Measurements from ENCODE around the gene ACOT8. TPM values are rescaled to one million over a fixed set of nuclear protein-coding genes. Genes with fewer than 3 reads are reported as not detected.
"Not testable (repeated sequence)": the region's sequence is repeated elsewhere in the genome, so short reads cannot be mapped to it uniquely, and the experiment has no call there.

Gene ACOT8
- total RNA-seq, 1 donor = 13.9 TPM

GRCh38 chr20:45892049-45892825 is 35.0 kb upstream of the ACOT8 start:
- H3K9me3 ChIP-seq (ENCODE audit: low read depth, low read length) = no peaks in the 10 kb centered on the region
- H3K27me3 ChIP-seq (ENCODE audit: insufficient read depth, low read length) = no peaks in the 10 kb centered on the region
- peaks cover 37% of the 10 kb centered on the region for H3K4me1 ChIP-seq (ENCODE audit: insufficient read depth, low read length)
- H3K4me3 ChIP-seq (ENCODE audit: low read length) = peak overlapping the region; percentile 71

GRCh38 chr20:45890985-45891983 is 34.1 kb upstream of the ACOT8 start, which contains the start of the genes CTSA and NEURL2:
TSS of gene CTSA (plus strand) at chr20:45891335. CDS start at chr20:45891569, 234 bp downstream.
TSS of gene NEURL2 (minus strand) at chr20:45891208. CDS start at chr20:45890991, 217 bp downstream.
- peaks cover 37% of the 10 kb centered on the region for H3K4me1 ChIP-seq (ENCODE audit: insufficient read depth, low read length)
- no peaks in the 10 kb centered on the region for H3K9me3 ChIP-seq (ENCODE audit: low read depth, low read length)
- peak within 1 kb of the TSS; percentile 71 for H3K4me3 ChIP-seq (ENCODE audit: low read length)
- H3K27me3 ChIP-seq (ENCODE audit: insufficient read depth, low read length) = no peaks in the 10 kb centered on the region

GRCh38 chr20:45890077-45890984 is 33.1 kb upstream of the ACOT8 start:
- peak overlapping the region; percentile 71 for H3K4me3 ChIP-seq (ENCODE audit: low read length)
- H3K4me1 ChIP-seq (ENCODE audit: insufficient read depth, low read length) = peaks cover 38% of the 10 kb centered on the region
- no peaks in the 10 kb centered on the region for H3K9me3 ChIP-seq (ENCODE audit: low read depth, low read length)
- H3K27me3 ChIP-seq (ENCODE audit: insufficient read depth, low read length) = no peaks in the 10 kb centered on the region

- peaks cover 52% of the 10 kb centered on the region for H3K4me1 ChIP-seq (ENCODE audit: insufficient read depth, low read length)
- H3K9me3 ChIP-seq (ENCODE audit: low read depth, low read length) = no peaks in the 10 kb centered on the region
- no peaks in the 10 kb centered on the region for H3K27me3 ChIP-seq (ENCODE audit: insufficient read depth, low read length)
- H3K4me3 ChIP-seq (ENCODE audit: low read length) = no peak overlapping the region
Measured at GRCh38 chr20:45888681-45889080, 31.5 kb upstream of the ACOT8 start.

GRCh38 chr20:45887346-45887715 is 30.1 kb upstream of the ACOT8 start, which contains the start of gene SPATA25:
TSS of gene SPATA25 (minus strand) at chr20:45887622. CDS start at chr20:45887590, 32 bp downstream.
- H3K4me1 ChIP-seq (ENCODE audit: insufficient read depth, low read length) = peaks cover 41% of the 10 kb centered on the region
- no peaks in the 10 kb centered on the region for H3K27me3 ChIP-seq (ENCODE audit: insufficient read depth, low read length)
- no peak within 1 kb of the TSS for H3K4me3 ChIP-seq (ENCODE audit: low read length)
- H3K9me3 ChIP-seq (ENCODE audit: low read depth, low read length) = no peaks in the 10 kb centered on the region

GRCh38 chr20:45886590-45887345 is 29.6 kb upstream of the ACOT8 start:
- H3K9me3 ChIP-seq (ENCODE audit: low read depth, low read length) = no peaks in the 10 kb centered on the region
- peaks cover 40% of the 10 kb centered on the region for H3K4me1 ChIP-seq (ENCODE audit: insufficient read depth, low read length)
- H3K4me3 ChIP-seq (ENCODE audit: low read length) = no peak overlapping the region
- no peaks in the 10 kb centered on the region for H3K27me3 ChIP-seq (ENCODE audit: insufficient read depth, low read length)

- no peak overlapping the region for H3K4me3 ChIP-seq (ENCODE audit: low read length)
- no peaks in the 10 kb centered on the region for H3K27me3 ChIP-seq (ENCODE audit: insufficient read depth, low read length)
- H3K4me1 ChIP-seq (ENCODE audit: insufficient read depth, low read length) = peaks cover 38% of the 10 kb centered on the region
- H3K9me3 ChIP-seq (ENCODE audit: low read depth, low read length) = no peaks in the 10 kb centered on the region
Measured at GRCh38 chr20:45883100-45883469, 25.9 kb upstream of the ACOT8 start.

GRCh38 chr20:45882469-45883099 is 25.4 kb upstream of the ACOT8 start:
- H3K4me3 ChIP-seq (ENCODE audit: low read length) = no peak overlapping the region
- H3K4me1 ChIP-seq (ENCODE audit: insufficient read depth, low read length) = peaks cover 38% of the 10 kb centered on the region
- H3K9me3 ChIP-seq (ENCODE audit: low read depth, low read length) = no peaks in the 10 kb centered on the region
- no peaks in the 10 kb centered on the region for H3K27me3 ChIP-seq (ENCODE audit: insufficient read depth, low read length)

- Histone ChIP-seq H3K27me3 (ENCODE audit: insufficient read depth, low read length) (no peaks in the 10 kb centered on the region), H3K4me3 (ENCODE audit: low read length) (peak within 1 kb of the TSS; percentile 64), H3K9me3 (ENCODE audit: low read depth, low read length) (no peaks in the 10 kb centered on the region), H3K4me1 (ENCODE audit: insufficient read depth, low read length) (peaks cover 38% of the 10 kb centered on the region)
Measured at GRCh38 chr20:45880988-45881788, 24.0 kb upstream of the ACOT8 start, which contains the start of gene ZSWIM1. TSS of gene ZSWIM1 (plus strand) at chr20:45881227. CDS start at chr20:45882593, 1,366 bp downstream.

GRCh38 chr20:45878076-45878761 is 21.0 kb upstream of the ACOT8 start:
- H3K9me3 ChIP-seq (ENCODE audit: low read depth, low read length) = no peaks in the 10 kb centered on the region
- H3K4me1 ChIP-seq (ENCODE audit: insufficient read depth, low read length) = peaks cover 17% of the 10 kb centered on the region
- H3K4me3 ChIP-seq (ENCODE audit: low read length) = no peak overlapping the region
- H3K27me3 ChIP-seq (ENCODE audit: insufficient read depth, low read length) = no peaks in the 10 kb centered on the region

- Histone ChIP-seq H3K4me1 (ENCODE audit: insufficient read depth, low read length) (no peaks in the 10 kb centered on the region), H3K4me3 (ENCODE audit: low read length) (no peak overlapping the region), H3K27me3 (ENCODE audit: insufficient read depth, low read length) (no peaks in the 10 kb centered on the region), H3K9me3 (ENCODE audit: low read depth, low read length) (no peaks in the 10 kb centered on the region)
Measured at GRCh38 chr20:45874576-45874975, 17.4 kb upstream of the ACOT8 start.

GRCh38 chr20:45874104-45874481 is 16.9 kb upstream of the ACOT8 start:
- H3K4me1 ChIP-seq (ENCODE audit: insufficient read depth, low read length); H3K9me3 ChIP-seq (ENCODE audit: low read depth, low read length); H3K27me3 ChIP-seq (ENCODE audit: insufficient read depth, low read length); H3K4me3 ChIP-seq (ENCODE audit: low read length): not testable (repeated sequence)

All from mononuclear cell (primary cell).